ENCODE results near the gene SCLT1. TPM values are rescaled to one million over a fixed set of nuclear protein-coding genes. Genes with fewer than 3 reads are reported as not detected.

SCLT1 gene
- total RNA-seq, 1 donor, result 14.1 TPM

DNA sequence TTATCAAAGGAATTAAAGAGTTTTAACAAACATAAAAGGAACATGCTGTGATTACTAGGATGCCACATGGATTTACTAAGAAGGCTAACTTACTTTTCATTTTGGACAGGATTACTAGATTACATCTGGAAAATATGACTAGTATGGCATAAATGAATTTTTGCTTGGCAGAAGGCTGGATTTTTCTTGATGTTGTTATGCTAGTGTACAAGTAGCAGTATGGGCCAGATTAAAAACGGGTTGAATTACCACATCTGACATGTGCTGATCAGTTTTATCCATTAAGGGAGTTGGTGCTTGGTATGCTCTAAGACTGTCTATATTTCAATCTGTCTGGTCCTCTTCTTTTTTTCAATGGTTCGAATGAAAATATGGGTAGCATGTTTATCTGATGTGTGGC is 213.4 kb downstream of the SCLT1 start:
- Histone ChIP-seq H2AFZ (ENCODE audit: low read length) (no peak overlapping the region), H3K9me3 (ENCODE audit: low read depth, low read length) (no peaks in the 10 kb centered on the region), H3K27me3 (ENCODE audit: insufficient read depth, low read length) (no peaks in the 10 kb centered on the region), H3K27ac (ENCODE audit: low read depth, low read length) (no peak overlapping the region), H4K20me1 (ENCODE audit: insufficient read depth, low read length) (no peaks in the 10 kb centered on the region), H3K79me2 (ENCODE audit: insufficient read depth, low read length) (no peaks in the 10 kb centered on the region), H3K36me3 (ENCODE audit: insufficient read depth, low read length) (no peaks in the 10 kb centered on the region), H3K4me1 (ENCODE audit: insufficient read depth, low read length) (no peaks in the 10 kb centered on the region), H3K4me2 (ENCODE audit: insufficient read depth, low read length) (no peak overlapping the region), H3K4me3 (ENCODE audit: insufficient read depth, low read length) (no peak overlapping the region)
- DNase-seq (ENCODE audit: insufficient read length, low spot score, missing footprints), result no peak
- TF ChIP-seq, protein P1, sequence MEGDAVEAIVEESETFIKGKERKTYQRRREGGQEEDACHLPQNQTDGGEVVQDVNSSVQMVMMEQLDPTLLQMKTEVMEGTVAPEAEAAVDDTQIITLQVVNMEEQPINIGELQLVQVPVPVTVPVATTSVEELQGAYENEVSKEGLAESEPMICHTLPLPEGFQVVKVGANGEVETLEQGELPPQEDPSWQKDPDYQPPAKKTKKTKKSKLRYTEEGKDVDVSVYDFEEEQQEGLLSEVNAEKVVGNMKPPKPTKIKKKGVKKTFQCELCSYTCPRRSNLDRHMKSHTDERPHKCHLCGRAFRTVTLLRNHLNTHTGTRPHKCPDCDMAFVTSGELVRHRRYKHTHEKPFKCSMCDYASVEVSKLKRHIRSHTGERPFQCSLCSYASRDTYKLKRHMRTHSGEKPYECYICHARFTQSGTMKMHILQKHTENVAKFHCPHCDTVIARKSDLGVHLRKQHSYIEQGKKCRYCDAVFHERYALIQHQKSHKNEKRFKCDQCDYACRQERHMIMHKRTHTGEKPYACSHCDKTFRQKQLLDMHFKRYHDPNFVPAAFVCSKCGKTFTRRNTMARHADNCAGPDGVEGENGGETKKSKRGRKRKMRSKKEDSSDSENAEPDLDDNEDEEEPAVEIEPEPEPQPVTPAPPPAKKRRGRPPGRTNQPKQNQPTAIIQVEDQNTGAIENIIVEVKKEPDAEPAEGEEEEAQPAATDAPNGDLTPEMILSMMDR (IDR thresholded peaks at IDR 0.05; ENCODE audit: extremely low read depth, low read depth, low read length), result no peak

DNA sequence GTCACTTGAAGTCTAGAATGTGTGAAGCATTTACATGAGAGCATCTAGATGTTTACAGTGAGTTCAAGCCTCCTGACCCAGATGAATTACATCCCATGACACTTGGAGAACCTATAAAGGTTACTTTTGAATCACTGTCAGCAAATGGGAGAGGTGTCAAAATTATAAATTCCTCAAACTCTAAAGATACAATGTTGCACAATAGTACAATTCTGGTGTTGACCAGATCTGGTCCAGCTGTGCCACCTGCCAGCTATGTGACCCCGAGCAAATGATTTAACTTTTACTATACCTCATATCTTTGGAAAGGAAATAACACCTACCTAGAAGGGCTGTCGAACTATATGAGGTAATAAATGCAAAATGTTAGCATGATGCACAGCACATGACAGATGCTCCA is 214.1 kb downstream of the SCLT1 start:
- Histone ChIP-seq H4K20me1 (ENCODE audit: insufficient read depth, low read length) (no peaks in the 10 kb centered on the region), H2AFZ (ENCODE audit: low read length) (no peak overlapping the region)

DNA sequence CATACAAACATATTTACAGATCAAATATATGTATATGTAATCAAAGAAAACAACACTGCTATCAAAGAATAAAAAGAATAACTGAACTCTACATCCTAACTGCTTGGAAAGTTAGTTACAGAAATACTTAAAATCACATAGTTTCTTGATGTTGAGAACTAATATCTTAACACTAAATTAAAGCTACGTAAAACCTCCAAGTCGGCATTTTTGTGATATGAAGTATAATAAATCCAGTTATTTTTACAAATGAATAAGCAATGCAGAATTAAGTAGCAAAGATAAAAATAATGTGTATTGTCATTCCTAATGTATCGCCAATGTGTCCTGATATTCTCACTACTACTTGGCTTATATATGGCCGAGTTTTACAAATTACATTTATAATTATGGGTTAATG is 215.4 kb downstream of the SCLT1 start:
- Histone ChIP-seq H3K4me2 (ENCODE audit: insufficient read depth, low read length) (no peak overlapping the region), H3K36me3 (ENCODE audit: insufficient read depth, low read length) (no peaks in the 10 kb centered on the region), H3K9me3 (ENCODE audit: low read depth, low read length) (no peaks in the 10 kb centered on the region), H3K27me3 (ENCODE audit: insufficient read depth, low read length) (no peaks in the 10 kb centered on the region), H3K27ac (ENCODE audit: low read depth, low read length) (no peak overlapping the region), H3K4me1 (ENCODE audit: insufficient read depth, low read length) (no peaks in the 10 kb centered on the region), H4K20me1 (ENCODE audit: insufficient read depth, low read length) (no peaks in the 10 kb centered on the region), H3K79me2 (ENCODE audit: insufficient read depth, low read length) (no peaks in the 10 kb centered on the region), H3K4me3 (ENCODE audit: insufficient read depth, low read length) (no peak overlapping the region), H2AFZ (ENCODE audit: low read length) (no peak overlapping the region)
- no peak for DNase-seq (ENCODE audit: insufficient read length, low spot score, missing footprints)
- TF ChIP-seq, protein P1 (IDR thresholded peaks at IDR 0.05; ENCODE audit: extremely low read depth, low read depth, low read length), result no peak

More for the DNA sequence above, 214.1 kb downstream of the SCLT1 start:
- H3K36me3 ChIP-seq (ENCODE audit: insufficient read depth, low read length), result no peaks in the 10 kb centered on the region
- H3K27me3 ChIP-seq (ENCODE audit: insufficient read depth, low read length), result no peaks in the 10 kb centered on the region
- H3K4me3 ChIP-seq (ENCODE audit: insufficient read depth, low read length), result no peak overlapping the region
- no peak overlapping the region for H3K4me2 ChIP-seq (ENCODE audit: insufficient read depth, low read length)
- no peaks in the 10 kb centered on the region for H3K9me3 ChIP-seq (ENCODE audit: low read depth, low read length)
- TF ChIP-seq, protein P1 (IDR thresholded peaks at IDR 0.05; ENCODE audit: extremely low read depth, low read depth, low read length), result no peak
- H3K27ac ChIP-seq (ENCODE audit: low read depth, low read length), result no peak overlapping the region
- no peak for DNase-seq (ENCODE audit: insufficient read length, low spot score, missing footprints)
- no peaks in the 10 kb centered on the region for H3K4me1 ChIP-seq (ENCODE audit: insufficient read depth, low read length)
- no peaks in the 10 kb centered on the region for H3K79me2 ChIP-seq (ENCODE audit: insufficient read depth, low read length)

DNA sequence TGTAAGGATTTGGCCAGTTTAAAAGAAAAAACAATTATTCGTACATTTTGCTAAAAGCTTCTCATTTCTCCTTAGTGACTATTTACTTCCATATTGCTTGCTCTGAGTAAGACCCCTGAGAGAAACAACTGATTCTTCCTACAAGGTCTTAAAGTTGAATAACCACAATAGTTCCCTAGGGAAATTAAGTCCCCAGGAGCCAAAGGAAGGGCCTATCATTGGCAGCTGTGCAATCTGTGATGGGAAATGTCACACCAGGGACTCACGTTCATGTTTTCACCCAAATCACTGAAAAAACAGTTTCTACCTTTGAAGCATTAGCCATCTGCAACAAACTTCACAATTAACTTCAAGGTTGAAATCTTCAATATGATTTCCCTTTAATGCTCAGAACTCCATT is 217.1 kb downstream of the SCLT1 start:
- H3K4me3 ChIP-seq (ENCODE audit: insufficient read depth, low read length), result no peak overlapping the region
- H3K27ac ChIP-seq (ENCODE audit: low read depth, low read length), result no peak overlapping the region
- no peak overlapping the region for H3K4me2 ChIP-seq (ENCODE audit: insufficient read depth, low read length)
- H3K27me3 ChIP-seq (ENCODE audit: insufficient read depth, low read length), result no peaks in the 10 kb centered on the region
- peaks cover 12% of the 10 kb centered on the region for H3K4me1 ChIP-seq (ENCODE audit: insufficient read depth, low read length)
- H3K9me3 ChIP-seq (ENCODE audit: low read depth, low read length), result no peaks in the 10 kb centered on the region
- TF ChIP-seq, protein P1 (IDR thresholded peaks at IDR 0.05; ENCODE audit: extremely low read depth, low read depth, low read length), result no peak
- no peaks in the 10 kb centered on the region for H4K20me1 ChIP-seq (ENCODE audit: insufficient read depth, low read length)
- H2AFZ ChIP-seq (ENCODE audit: low read length), result no peak overlapping the region
- H3K79me2 ChIP-seq (ENCODE audit: insufficient read depth, low read length), result no peaks in the 10 kb centered on the region
- H3K36me3 ChIP-seq (ENCODE audit: insufficient read depth, low read length), result peaks cover 15% of the 10 kb centered on the region
- DNase-seq (ENCODE audit: insufficient read length, low spot score, missing footprints), result no peak

All from osteoblast (primary cell).